DOHH2 (cell line): ENCODE results near the gene CA5A.

ENCODE experiments used
- H3F3A ChIP-seq: fragments of 200-600 bp; sonication (generic), shearing (Covaris generic); 2 replicates; pipeline ENCODE4 v1.6.0; 2016; ENCODE audit warnings: antibody characterized with exemption, mild to moderate bottlenecking; ENCODE audit not compliant: control insufficient read depth, insufficient read depth
- H3K27ac ChIP-seq: fragments of 200-600 bp; sonication (generic); 2 replicates; pipeline ENCODE4 v1.5.1; 2014; ENCODE audit warnings: low read depth, mild to moderate bottlenecking, low read length, moderate library complexity
- H3K27me3 ChIP-seq: fragments of 200-600 bp; sonication (generic); 2 replicates; pipeline ENCODE4 v1.6.1; 2014; ENCODE audit warnings: mild to moderate bottlenecking, low read length, mixed read lengths; ENCODE audit not compliant: control insufficient read depth
- H3K36me3 ChIP-seq: fragments of 200-600 bp; sonication (generic); 2 replicates; pipeline ENCODE4 v1.6.1; 2014; ENCODE audit warnings: mild to moderate bottlenecking, low read length, moderate library complexity, mixed read lengths; ENCODE audit not compliant: control insufficient read depth
- H3K4me1 ChIP-seq: fragments of 200-600 bp; sonication (generic); 2 replicates; pipeline ENCODE4 v1.6.1; 2014; ENCODE audit warnings: mild to moderate bottlenecking, low read length, mixed read lengths; ENCODE audit not compliant: control insufficient read depth
- H3K4me2 ChIP-seq: fragments of 200-600 bp; sonication (generic); 2 replicates; pipeline ENCODE4 v1.6.0; 2014; ENCODE audit warnings: mild to moderate bottlenecking, low read length, moderate library complexity
- H3K4me3 ChIP-seq: fragments of 200-600 bp; sonication (generic); 2 replicates; pipeline ENCODE4 v1.5.1; 2014; ENCODE audit warnings: mild to moderate bottlenecking, low read length, mixed read lengths
- H3K79me2 ChIP-seq: fragments of 200-600 bp; sonication (generic); 2 replicates; pipeline ENCODE4 v1.6.1; 2014; ENCODE audit warnings: mild to moderate bottlenecking, low read length, mixed read lengths; ENCODE audit not compliant: control insufficient read depth
- H3K9me2 ChIP-seq: fragments of 200-600 bp; sonication (generic); replicated peaks from 2 replicates; pipeline ENCODE4 v1.6.1; 2014; ENCODE audit warnings: mild to moderate bottlenecking, low read length, mixed read lengths; ENCODE audit not compliant: control insufficient read depth
- H3K9me3 ChIP-seq: fragments of 200-600 bp; sonication (generic); 2 replicates; pipeline ENCODE4 v1.6.1; 2014; ENCODE audit warnings: antibody characterized with exemption, low read length, mixed read lengths; ENCODE audit not compliant: control insufficient read depth, insufficient read depth
- H4K20me1 ChIP-seq: fragments of 200-600 bp; sonication (generic); 2 replicates; pipeline ENCODE4 v1.6.0; 2014; ENCODE audit warnings: low read depth, mild to moderate bottlenecking, antibody characterized with exemption, low read length, moderate library complexity; ENCODE audit not compliant: control insufficient read depth, insufficient read depth
- EZH2phosphoT487 ChIP-seq: fragments of 200-600 bp; sonication (generic); IDR thresholded peaks from 2 replicates; pipeline ENCODE4 v1.6.1; 2017; ENCODE audit warnings: borderline replicate concordance, mild to moderate bottlenecking, antibody characterized with exemption, low read length, moderate library complexity, mixed read lengths
- TF ChIP-seq, protein P1 (sequence below): fragments of 200-600 bp; sonication (generic); IDR thresholded peaks from one replicate; pipeline ENCODE4 v1.5.1; 2014; ENCODE audit warnings: antibody characterized with exemption, mild to moderate bottlenecking, low read depth, low read length; ENCODE audit not compliant: poor library complexity, severe bottlenecking

Gene CA5A

DNA sequence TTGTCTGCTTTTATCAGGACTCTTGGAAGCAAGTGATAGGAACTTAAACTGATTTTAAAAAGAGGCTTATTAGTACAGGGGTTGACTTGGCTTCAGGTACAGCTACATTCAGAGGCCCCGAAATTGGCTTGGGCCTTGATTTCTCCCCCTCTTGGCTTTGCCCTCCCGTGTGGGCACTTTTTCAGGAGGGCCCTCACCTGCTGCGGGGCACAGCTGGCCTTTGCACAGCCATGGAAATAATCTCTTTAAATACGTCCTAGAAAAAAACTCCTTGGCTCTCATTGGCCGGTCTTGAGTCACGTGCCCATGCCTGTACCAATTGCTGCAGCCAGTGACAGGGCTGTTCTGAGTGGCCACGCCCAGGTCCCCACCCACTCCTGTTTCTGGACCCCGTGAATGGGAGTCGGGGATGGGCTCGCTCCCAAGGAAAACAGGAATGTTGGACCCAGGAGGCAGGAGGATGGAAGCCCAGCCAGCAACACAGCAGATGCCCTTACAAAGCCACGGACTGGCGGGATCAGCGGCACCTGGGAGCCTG is 15.0 kb downstream of the CA5A start:
- Histone ChIP-seq H3K4me2 (no peak overlapping the region), H3F3A (no peaks in the 10 kb centered on the region), H4K20me1 (no peaks in the 10 kb centered on the region), H3K9me2 (no peaks in the 10 kb centered on the region), H3K9me3 (no peaks in the 10 kb centered on the region), H3K36me3 (no peaks in the 10 kb centered on the region), H3K4me3 (no peak overlapping the region), H3K79me2 (no peaks in the 10 kb centered on the region), H3K4me1 (peaks cover 6% of the 10 kb centered on the region), H3K27ac (no peak overlapping the region), H3K27me3 (peaks cover 34% of the 10 kb centered on the region)
- TF ChIP-seq, protein P1, sequence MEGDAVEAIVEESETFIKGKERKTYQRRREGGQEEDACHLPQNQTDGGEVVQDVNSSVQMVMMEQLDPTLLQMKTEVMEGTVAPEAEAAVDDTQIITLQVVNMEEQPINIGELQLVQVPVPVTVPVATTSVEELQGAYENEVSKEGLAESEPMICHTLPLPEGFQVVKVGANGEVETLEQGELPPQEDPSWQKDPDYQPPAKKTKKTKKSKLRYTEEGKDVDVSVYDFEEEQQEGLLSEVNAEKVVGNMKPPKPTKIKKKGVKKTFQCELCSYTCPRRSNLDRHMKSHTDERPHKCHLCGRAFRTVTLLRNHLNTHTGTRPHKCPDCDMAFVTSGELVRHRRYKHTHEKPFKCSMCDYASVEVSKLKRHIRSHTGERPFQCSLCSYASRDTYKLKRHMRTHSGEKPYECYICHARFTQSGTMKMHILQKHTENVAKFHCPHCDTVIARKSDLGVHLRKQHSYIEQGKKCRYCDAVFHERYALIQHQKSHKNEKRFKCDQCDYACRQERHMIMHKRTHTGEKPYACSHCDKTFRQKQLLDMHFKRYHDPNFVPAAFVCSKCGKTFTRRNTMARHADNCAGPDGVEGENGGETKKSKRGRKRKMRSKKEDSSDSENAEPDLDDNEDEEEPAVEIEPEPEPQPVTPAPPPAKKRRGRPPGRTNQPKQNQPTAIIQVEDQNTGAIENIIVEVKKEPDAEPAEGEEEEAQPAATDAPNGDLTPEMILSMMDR, result no peak
- no peak for TF ChIP-seq EZH2phosphoT487

DNA sequence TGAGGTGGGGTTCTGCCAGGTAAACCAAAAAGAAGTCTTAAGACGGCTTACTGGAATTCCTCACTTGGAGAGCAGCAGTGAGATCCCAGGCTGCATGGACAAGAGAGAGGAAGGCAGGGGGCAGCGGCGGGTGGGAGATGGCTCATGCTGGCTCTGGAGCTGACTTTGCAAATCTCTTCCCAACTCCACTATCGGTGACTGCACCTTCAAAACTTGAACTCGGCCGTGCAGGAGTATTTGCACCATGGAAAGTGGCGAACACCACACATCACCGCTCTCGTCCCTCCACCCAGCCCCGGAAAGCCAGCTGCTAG is 16.7 kb downstream of the CA5A start:
- H3K79me2 ChIP-seq, result no peaks in the 10 kb centered on the region
- H3K27ac ChIP-seq, result no peak overlapping the region
- no peaks in the 10 kb centered on the region for H4K20me1 ChIP-seq
- H3K9me2 ChIP-seq, result no peaks in the 10 kb centered on the region
- H3F3A ChIP-seq, result no peaks in the 10 kb centered on the region
- peaks cover 6% of the 10 kb centered on the region for H3K4me1 ChIP-seq
- peaks cover 24% of the 10 kb centered on the region for H3K27me3 ChIP-seq
- no peaks in the 10 kb centered on the region for H3K36me3 ChIP-seq
- no peaks in the 10 kb centered on the region for H3K9me3 ChIP-seq
- H3K4me3 ChIP-seq, result no peak overlapping the region
- no peak for TF ChIP-seq EZH2phosphoT487
- TF ChIP-seq, protein P1, result no peak
- H3K4me2 ChIP-seq, result no peak overlapping the region

DNA sequence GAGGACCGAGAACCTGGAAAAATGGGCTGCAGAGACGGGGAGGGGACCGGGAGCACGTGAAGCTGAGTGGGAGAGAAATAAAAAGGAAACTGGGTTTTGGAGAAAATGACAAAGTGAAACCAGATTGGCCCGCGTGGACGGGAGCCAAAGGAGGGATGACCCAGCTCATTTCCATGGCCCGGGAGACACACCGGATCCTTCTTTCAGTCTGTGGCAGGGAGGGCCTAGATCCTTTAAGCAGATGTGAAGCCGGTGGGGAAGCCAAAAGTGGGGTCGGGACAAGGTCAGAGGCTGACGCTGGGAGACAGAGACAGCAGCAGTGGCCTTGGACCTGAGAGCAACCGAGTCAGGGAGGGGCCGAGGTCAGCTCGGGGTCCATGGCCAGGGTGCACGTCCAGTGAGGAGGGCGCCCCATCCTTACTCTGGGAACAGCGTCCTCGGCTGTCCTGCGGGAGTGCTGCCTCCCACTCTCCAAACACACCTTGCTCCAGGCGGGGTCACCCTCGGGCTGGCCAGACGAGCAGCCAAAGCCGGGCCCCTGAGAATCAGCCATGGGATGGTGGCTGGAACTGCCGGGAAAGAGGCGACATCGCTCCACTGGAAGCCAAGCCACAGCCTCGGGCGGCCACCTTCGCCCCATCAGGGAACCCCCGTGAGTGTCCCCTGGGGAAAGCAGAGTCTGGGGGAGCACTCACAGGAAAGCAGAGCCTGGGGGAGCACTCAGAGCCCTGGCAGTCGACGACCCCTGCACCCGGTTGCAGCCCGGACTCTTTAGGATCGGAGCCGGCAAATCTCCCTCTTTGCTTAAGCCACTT is 17.3 kb downstream of the CA5A start:
- no peak overlapping the region for H3K27ac ChIP-seq
- H3F3A ChIP-seq, result no peaks in the 10 kb centered on the region
- no peaks in the 10 kb centered on the region for H3K79me2 ChIP-seq
- no peaks in the 10 kb centered on the region for H3K36me3 ChIP-seq
- H4K20me1 ChIP-seq, result no peaks in the 10 kb centered on the region
- no peak for TF ChIP-seq EZH2phosphoT487
- TF ChIP-seq, protein P1, result no peak
- H3K4me3 ChIP-seq, result no peak overlapping the region
- peaks cover 2% of the 10 kb centered on the region for H3K4me1 ChIP-seq
- no peaks in the 10 kb centered on the region for H3K9me3 ChIP-seq
- no peaks in the 10 kb centered on the region for H3K9me2 ChIP-seq
- no peak overlapping the region for H3K4me2 ChIP-seq
- peaks cover 19% of the 10 kb centered on the region for H3K27me3 ChIP-seq
